Left lung (tissue), 10 donors: Measurements from ENCODE around the gene CLTC. TPM values are rescaled to one million over a fixed set of nuclear protein-coding genes. Genes with fewer than 3 reads are reported as not detected.
"Not testable (repeated sequence)": the region's sequence is repeated elsewhere in the genome, so short reads cannot be mapped to it uniquely, and the experiment has no call there.

ENCODE experiments used
- ATAC-seq: fragments of 200-7000 bp; cut with Tn5 transposase; one replicate; pipeline ENCODE4 v1.9.1; 2020; ENCODE audit warnings: moderate library complexity
- DNase-seq, 4 donors: peaks; one replicate each; pipeline ENCODE4 v3.0.0-alpha.2; 2013 to 2020
- H3K27ac ChIP-seq, 2 donors: fragments of 200-600 bp; sonication (generic) in 1 of 2; one replicate each; pipeline versions ENCODE4 v1.5.0 to v1.8.0; 2020 to 2021
- H3K27me3 ChIP-seq, 2 donors: fragments of 200-600 bp; sonication (generic) in 1 of 2; one replicate each; pipeline versions ENCODE4 v1.5.0 to v1.8.0; 2020 to 2021
- H3K36me3 ChIP-seq, 2 donors: fragments of 200-600 bp; sonication (generic) in 1 of 2; one replicate each; pipeline versions ENCODE4 v1.5.0 to v1.8.0; 2020 to 2021
- H3K4me1 ChIP-seq, 2 donors: fragments of 200-600 bp; one replicate each; pipeline ENCODE4 v1.8.0; 2021
- H3K4me3 ChIP-seq, 2 donors: fragments of 200-600 bp; sonication (generic) in 1 of 2; one replicate each; pipeline versions ENCODE4 v1.5.0 to v1.8.0; 2020 to 2021; ENCODE audit warnings: mild to moderate bottlenecking in 1 of 2
- H3K9me3 ChIP-seq, 2 donors: fragments of 200-600 bp; sonication (generic) in 1 of 2; one replicate each; pipeline versions ENCODE4 v1.5.0 to v1.8.0; 2020 to 2021
- intact Hi-C, 2 donors: fragments of 100-400 bp; cut with DNase I; formaldehyde crosslinking; loops; one replicate each; pipeline versions ENCODE4 v1.11.2 to v1.14.2; 2022
- polyA plus RNA-seq, 6 donors: library from polyadenylated mRNA; unstranded; fragments of 120-200 nt; gene quantifications; one replicate each; pipeline ENCODE4 v1.2.1, GENCODE V29; 2013; ENCODE audit not compliant: insufficient read length in 6 of 6
- total RNA-seq, 2 donors: library from RNA; stranded (reverse); fragmentation: NEBNext Ultra II Directional; extraction: Animal tissue kit (Norgen Biotek cat#: 25700); gene quantifications; one replicate each; pipeline ENCODE4 v1.2.1, GENCODE V29; 2021
- TF ChIP-seq, protein P1 (sequence below), 2 donors: fragments of 200-600 bp; sonication (generic) in 1 of 2; IDR thresholded peaks; one replicate each; pipeline versions ENCODE4 v1.5.0 to v1.8.0; 2021; ENCODE audit warnings: antibody characterized with exemption in 2 of 2
- donor health status: DM: no; HTN: yes; CAD: no.
- donor health status: DM: no; HTN: no; CAD: no.

Gene CLTC
- total and polyA plus RNA-seq, 8 donors: 196 to 335 (median 246) TPM

DNA sequence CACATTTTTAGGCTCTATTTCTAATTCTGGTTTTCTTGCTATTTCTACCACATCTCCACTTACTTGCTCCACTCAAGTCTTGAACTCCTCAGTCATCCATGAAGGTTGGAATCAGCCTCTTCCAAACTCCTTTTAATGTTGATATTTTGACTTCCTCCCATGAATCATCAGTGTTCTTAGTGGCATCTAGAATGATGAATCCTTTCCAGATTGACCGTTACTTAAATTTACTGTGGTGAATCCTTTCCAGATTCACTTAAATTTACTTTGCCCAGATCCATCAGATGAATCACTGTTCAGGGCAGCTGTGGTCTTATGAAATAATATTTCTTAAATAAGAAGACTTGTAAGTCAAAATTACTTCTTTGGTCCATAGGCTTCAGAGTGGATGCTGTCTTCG, 32.4 kb downstream of the CLTC start:
- Histone ChIP-seq H3K9me3 (no peaks in the 10 kb centered on the region), H3K36me3 (peaks cover 0 to 100% of the 10 kb centered on the region in 2 donors), H3K4me1 (peaks cover 0 to 18% of the 10 kb centered on the region in 2 donors), H3K4me3 (no peak overlapping the region), H3K27ac (no peak overlapping the region), H3K27me3 (no peaks in the 10 kb centered on the region)
- ATAC-seq (no peak), DNase-seq (no peak)
- TF ChIP-seq, protein P1, sequence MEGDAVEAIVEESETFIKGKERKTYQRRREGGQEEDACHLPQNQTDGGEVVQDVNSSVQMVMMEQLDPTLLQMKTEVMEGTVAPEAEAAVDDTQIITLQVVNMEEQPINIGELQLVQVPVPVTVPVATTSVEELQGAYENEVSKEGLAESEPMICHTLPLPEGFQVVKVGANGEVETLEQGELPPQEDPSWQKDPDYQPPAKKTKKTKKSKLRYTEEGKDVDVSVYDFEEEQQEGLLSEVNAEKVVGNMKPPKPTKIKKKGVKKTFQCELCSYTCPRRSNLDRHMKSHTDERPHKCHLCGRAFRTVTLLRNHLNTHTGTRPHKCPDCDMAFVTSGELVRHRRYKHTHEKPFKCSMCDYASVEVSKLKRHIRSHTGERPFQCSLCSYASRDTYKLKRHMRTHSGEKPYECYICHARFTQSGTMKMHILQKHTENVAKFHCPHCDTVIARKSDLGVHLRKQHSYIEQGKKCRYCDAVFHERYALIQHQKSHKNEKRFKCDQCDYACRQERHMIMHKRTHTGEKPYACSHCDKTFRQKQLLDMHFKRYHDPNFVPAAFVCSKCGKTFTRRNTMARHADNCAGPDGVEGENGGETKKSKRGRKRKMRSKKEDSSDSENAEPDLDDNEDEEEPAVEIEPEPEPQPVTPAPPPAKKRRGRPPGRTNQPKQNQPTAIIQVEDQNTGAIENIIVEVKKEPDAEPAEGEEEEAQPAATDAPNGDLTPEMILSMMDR (IDR thresholded peaks at IDR 0.05): no peak
- intact Hi-C loops: no loop called here

DNA sequence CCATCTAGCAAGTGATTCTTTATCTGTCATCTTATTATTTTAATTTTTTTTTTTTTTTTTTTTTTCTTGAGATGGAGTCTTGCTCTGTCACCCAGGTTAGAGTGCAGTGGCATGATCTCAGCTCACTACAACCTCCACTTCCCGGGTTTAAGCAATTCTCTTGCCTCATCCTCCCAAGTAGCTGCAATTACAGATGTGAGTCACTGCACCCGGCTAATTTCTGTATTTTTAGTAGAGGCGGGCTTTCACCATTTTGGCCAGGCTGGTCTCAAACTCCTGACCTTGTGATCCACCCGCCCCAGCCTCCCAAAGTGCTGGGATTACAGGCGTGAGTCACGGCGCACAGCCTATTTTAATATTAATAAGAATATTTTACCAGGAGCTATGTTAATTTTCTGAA, 36.9 kb downstream of the CLTC start:
- DNase-seq, H3K27me3 ChIP-seq, H3K9me3 ChIP-seq, H3K4me3 ChIP-seq, H3K4me1 ChIP-seq, intact Hi-C loops: not testable (repeated sequence)
- peak; percentile 33 for ATAC-seq
- peak overlapping the region in 1 of 2 donors; percentile 25 for H3K27ac ChIP-seq
- H3K36me3 ChIP-seq: peaks cover 0 to 99% of the 10 kb centered on the region in 2 donors

DNA sequence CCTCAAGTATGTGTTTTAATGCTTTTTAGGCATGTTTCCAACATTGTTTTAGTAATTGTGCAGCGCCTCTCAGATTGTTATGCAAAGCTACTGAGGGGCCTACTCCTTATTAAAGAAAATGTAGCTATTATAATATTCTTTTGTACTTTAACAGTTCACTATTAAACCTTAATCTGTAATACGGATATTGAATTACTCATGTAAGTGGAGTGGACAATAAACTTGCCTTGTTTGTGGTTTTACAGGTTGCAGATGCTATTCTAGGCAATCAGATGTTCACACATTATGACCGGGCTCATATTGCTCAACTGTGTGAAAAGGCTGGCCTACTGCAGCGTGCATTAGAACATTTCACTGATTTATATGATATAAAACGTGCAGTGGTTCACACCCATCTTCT, 46.5 kb downstream of the CLTC start:
- H3K9me3 ChIP-seq: no peaks in the 10 kb centered on the region
- no peak overlapping the region for H3K4me3 ChIP-seq
- H3K4me1 ChIP-seq: peaks cover 17 to 29% of the 10 kb centered on the region in 2 donors
- intact Hi-C loops: no loop called here
- TF ChIP-seq, protein P1 (IDR thresholded peaks at IDR 0.05): no peak
- no peak for ATAC-seq
- H3K27ac ChIP-seq: no peak overlapping the region
- no peak for DNase-seq
- H3K27me3 ChIP-seq: no peaks in the 10 kb centered on the region
- H3K36me3 ChIP-seq: peaks cover 3 to 98% of the 10 kb centered on the region in 2 donors

DNA sequence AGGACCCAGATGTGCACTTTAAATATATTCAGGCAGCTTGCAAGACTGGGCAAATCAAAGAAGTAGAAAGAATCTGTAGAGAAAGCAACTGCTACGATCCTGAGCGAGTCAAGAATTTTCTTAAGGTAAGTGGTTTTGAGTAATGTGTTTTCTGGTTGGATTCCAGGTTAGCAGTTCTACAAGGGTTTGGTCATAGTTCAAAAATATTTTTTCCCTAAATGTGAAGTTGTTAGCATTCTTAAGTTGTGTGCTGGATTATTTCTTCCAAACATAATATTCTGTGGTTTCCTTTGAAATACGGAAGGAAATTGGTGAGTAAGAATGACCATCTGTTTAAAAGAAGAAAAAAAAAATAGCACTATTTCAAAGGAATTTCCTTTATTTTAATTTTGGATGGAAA, 49.1 kb downstream of the CLTC start:
- Histone ChIP-seq H3K27ac (peak overlapping the region; percentile 36 to 78), H3K4me1 (peaks cover 17 to 29% of the 10 kb centered on the region in 2 donors), H3K27me3 (no peaks in the 10 kb centered on the region), H3K4me3 (no peak overlapping the region), H3K36me3 (peaks cover 0 to 89% of the 10 kb centered on the region in 2 donors), H3K9me3 (no peaks in the 10 kb centered on the region)
- DNase-seq (peak in 1 of 4 donors; percentile 7), ATAC-seq (peak; percentile 80)
- TF ChIP-seq, protein P1 (IDR thresholded peaks at IDR 0.05): no peak
- intact Hi-C loops: no loop called here

DNA sequence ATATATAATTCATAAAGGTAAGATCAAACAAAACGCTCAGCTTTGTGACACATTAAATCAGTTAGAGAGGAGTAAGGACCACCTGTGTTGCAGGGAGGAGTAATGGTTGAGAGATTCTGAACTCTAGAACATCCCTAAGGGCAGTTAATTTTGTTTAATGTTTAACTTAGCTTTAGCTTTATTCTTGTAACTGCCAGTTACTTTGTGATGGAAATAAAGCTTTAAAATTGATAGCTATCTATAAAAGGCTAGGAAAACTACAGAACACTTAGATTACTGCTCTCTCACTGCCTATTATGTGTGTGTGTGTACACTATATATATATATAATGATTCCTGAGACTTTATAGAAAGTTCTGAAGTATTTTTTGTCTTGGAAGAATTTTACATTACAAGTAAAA, 49.7 kb downstream of the CLTC start:
- no peak for ATAC-seq
- peaks cover 17 to 29% of the 10 kb centered on the region in 2 donors for H3K4me1 ChIP-seq
- DNase-seq: no peak
- H3K27ac ChIP-seq: peak overlapping the region; percentile 36 to 78
- no peaks in the 10 kb centered on the region for H3K9me3 ChIP-seq
- TF ChIP-seq, protein P1 (IDR thresholded peaks at IDR 0.05): no peak
- no peak overlapping the region for H3K4me3 ChIP-seq
- intact Hi-C loops: no loop called here
- no peaks in the 10 kb centered on the region for H3K27me3 ChIP-seq
- H3K36me3 ChIP-seq: peaks cover 0 to 89% of the 10 kb centered on the region in 2 donors

DNA sequence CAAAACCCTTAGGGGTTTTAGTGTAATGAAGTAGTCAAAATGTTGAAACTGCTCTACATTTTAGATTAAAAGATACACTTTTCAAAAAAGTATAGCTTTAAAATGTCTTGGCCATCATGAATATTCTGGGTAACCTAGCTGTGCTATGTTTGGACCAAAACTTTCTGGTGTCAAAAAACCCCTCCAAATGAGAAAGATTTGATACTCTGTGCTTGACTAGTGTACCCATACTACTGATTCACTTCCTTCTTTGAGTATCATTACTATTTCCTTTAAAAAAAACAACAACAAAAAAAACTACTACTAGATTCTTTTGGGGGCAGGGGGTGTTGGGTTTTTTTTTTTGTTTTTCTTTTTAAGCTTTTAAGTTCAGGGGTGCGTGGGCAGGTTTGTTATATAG, 50.2 kb downstream of the CLTC start:
- no peak overlapping the region for H3K27ac ChIP-seq
- no peak for DNase-seq
- intact Hi-C loops: no loop called here
- no peaks in the 10 kb centered on the region for H3K27me3 ChIP-seq
- H3K4me1 ChIP-seq: peaks cover 17 to 29% of the 10 kb centered on the region in 2 donors
- no peak overlapping the region for H3K4me3 ChIP-seq
- TF ChIP-seq, protein P1 (IDR thresholded peaks at IDR 0.05): no peak
- peaks cover 0 to 89% of the 10 kb centered on the region in 2 donors for H3K36me3 ChIP-seq
- ATAC-seq: no peak
- H3K9me3 ChIP-seq: no peaks in the 10 kb centered on the region
